H7 (cell line): ENCODE measurements around the gene MTM1. TPM values are rescaled to one million over a fixed set of nuclear protein-coding genes. Genes with fewer than 3 reads are reported as not detected.

ENCODE experiments used
- DNase-seq: peaks from one replicate; pipeline ENCODE4 v3.0.0; 2012
- H3K27me3 ChIP-seq: 2 replicates; pipeline ENCODE4 v1.6.0; 2011; ENCODE audit warnings: mild to moderate bottlenecking, low read length; ENCODE audit not compliant: control insufficient read depth, insufficient read depth
- H3K36me3 ChIP-seq: replicated peaks from 2 replicates; pipeline ENCODE4 v1.5.1; 2011; ENCODE audit warnings: low read length; ENCODE audit not compliant: control insufficient read depth, insufficient read depth
- H3K4me3 ChIP-seq: 2 replicates; pipeline ENCODE4 v1.5.1; 2011; ENCODE audit warnings: low read depth, mild to moderate bottlenecking, control low read depth, low read length, moderate library complexity; ENCODE audit not compliant: insufficient read depth
- total RNA-seq: library from RNA; depleted of rRNA; stranded (reverse); fragments of >200 nt; shearing (Covaris generic); gene quantifications from 2 replicates; pipeline ENCODE4 v1.2.3, GENCODE V29; 2014; rRNA removed

Gene MTM1
- total RNA-seq: 15.9 and 22.4 TPM in 2 replicates

- DNase-seq: peak; percentile 99
- Histone ChIP-seq H3K4me3 (peak within 1 kb of the TSS; percentile 83), H3K36me3 (no peaks in the 10 kb centered on the region), H3K27me3 (peaks cover 5% of the 10 kb centered on the region)
These were observed at the start of gene MTM1 for GRCh38 chrX:150568320-150569154. MTM1 (plus strand) TSS chrX:150568621; CDS start chrX:150592615, 23,994 bp downstream.

- no peak for DNase-seq
- H3K36me3 ChIP-seq: no peaks in the 10 kb centered on the region
- no peaks in the 10 kb centered on the region; the same call in 1 of the 2 replicates for H3K27me3 ChIP-seq
- no peak overlapping the region for H3K4me3 ChIP-seq
These were observed 45.9 kb upstream of the MTM1 start for GRCh38 chrX:150522494-150522893.

GRCh38 chrX:150525061-150525919 is 43.1 kb upstream of the MTM1 start:
- H3K27me3 ChIP-seq: no peaks in the 10 kb centered on the region; the same call in 1 of the 2 replicates
- no peak for DNase-seq
- no peak overlapping the region for H3K4me3 ChIP-seq
- no peaks in the 10 kb centered on the region for H3K36me3 ChIP-seq

- Histone ChIP-seq H3K27me3 (no peaks in the 10 kb centered on the region; the same call in 1 of the 2 replicates), H3K4me3 (no peak overlapping the region), H3K36me3 (no peaks in the 10 kb centered on the region)
- no peak for DNase-seq
These were observed 41.7 kb upstream of the MTM1 start for GRCh38 chrX:150526692-150527091.

- no peak overlapping the region for H3K4me3 ChIP-seq
- H3K27me3 ChIP-seq: no peaks in the 10 kb centered on the region; the same call in 1 of the 2 replicates
- no peaks in the 10 kb centered on the region for H3K36me3 ChIP-seq
- DNase-seq: no peak
These were observed 41.3 kb upstream of the MTM1 start for GRCh38 chrX:150527108-150527507.

- no peaks in the 10 kb centered on the region; the same call in 1 of the 2 replicates for H3K27me3 ChIP-seq
- no peak for DNase-seq
- no peak overlapping the region for H3K4me3 ChIP-seq
- no peaks in the 10 kb centered on the region for H3K36me3 ChIP-seq
These were observed 38.8 kb upstream of the MTM1 start for GRCh38 chrX:150529587-150529986.

- Histone ChIP-seq H3K4me3 (no peak overlapping the region), H3K36me3 (no peaks in the 10 kb centered on the region), H3K27me3 (no peaks in the 10 kb centered on the region; the same call in 1 of the 2 replicates)
- no peak for DNase-seq
These were observed 37.6 kb upstream of the MTM1 start for GRCh38 chrX:150530821-150531220.

GRCh38 chrX:150531467-150531866 is 37.0 kb upstream of the MTM1 start:
- Histone ChIP-seq H3K27me3 (no peaks in the 10 kb centered on the region; the same call in 1 of the 2 replicates), H3K36me3 (no peaks in the 10 kb centered on the region), H3K4me3 (no peak overlapping the region)
- DNase-seq: no peak

GRCh38 chrX:150533863-150534262 is 34.6 kb upstream of the MTM1 start:
- Histone ChIP-seq H3K27me3 (no peaks in the 10 kb centered on the region), H3K36me3 (no peaks in the 10 kb centered on the region), H3K4me3 (no peak overlapping the region)
- no peak for DNase-seq

- DNase-seq: peak; percentile 33
- Histone ChIP-seq H3K4me3 (no peak overlapping the region), H3K36me3 (no peaks in the 10 kb centered on the region), H3K27me3 (no peaks in the 10 kb centered on the region)
These were observed 31.8 kb upstream of the MTM1 start for GRCh38 chrX:150536455-150537116.

- no peaks in the 10 kb centered on the region for H3K36me3 ChIP-seq
- no peak for DNase-seq
- H3K27me3 ChIP-seq: no peaks in the 10 kb centered on the region
- no peak overlapping the region for H3K4me3 ChIP-seq
These were observed 30.6 kb upstream of the MTM1 start for GRCh38 chrX:150537851-150538250.

GRCh38 chrX:150540965-150541364 is 27.5 kb upstream of the MTM1 start:
- Histone ChIP-seq H3K4me3 (no peak overlapping the region), H3K27me3 (peaks cover 1% of the 10 kb centered on the region; the same call in 1 of the 2 replicates), H3K36me3 (no peaks in the 10 kb centered on the region)
- no peak for DNase-seq

GRCh38 chrX:150542846-150543229 is 25.6 kb upstream of the MTM1 start:
- no peak for DNase-seq
- no peak overlapping the region for H3K4me3 ChIP-seq
- H3K27me3 ChIP-seq: peaks cover 15% of the 10 kb centered on the region
- no peaks in the 10 kb centered on the region for H3K36me3 ChIP-seq
